Hepatocyte (in vitro differentiated cells): Measurements from ENCODE around the gene VSIG8. TPM values are rescaled to one million over a fixed set of nuclear protein-coding genes. Genes with fewer than 3 reads are reported as not detected.
A peak's percentile ranks its signal among the peaks of the same experiment; 100 is the strongest.

Experiments
- DNase-seq: peaks from one replicate; pipeline ENCODE4 v3.0.0-alpha.2; 2016; ENCODE audit warnings: low spot score
- H2AFZ ChIP-seq: fragments of 200-600 bp; sonication (generic); 2 replicates; pipeline ENCODE4 v1.6.0; 2016; ENCODE audit warnings: antibody characterized with exemption, mild to moderate bottlenecking
- H3K27ac ChIP-seq: fragments of 200-600 bp; sonication (generic); 2 replicates; pipeline ENCODE4 v1.5.1; 2016; ENCODE audit warnings: mild to moderate bottlenecking
- H3K27me3 ChIP-seq: fragments of 200-600 bp; sonication (generic); 2 replicates; pipeline ENCODE4 v1.6.1; 2016
- H3K36me3 ChIP-seq: fragments of 200-600 bp; sonication (generic); replicated peaks from 2 replicates; pipeline ENCODE4 v1.5.1; 2016; ENCODE audit warnings: low read depth; ENCODE audit not compliant: insufficient read depth
- H3K4me1 ChIP-seq: fragments of 200-600 bp; sonication (generic); 2 replicates; pipeline ENCODE4 v1.5.1; 2016; ENCODE audit warnings: mild to moderate bottlenecking, moderate library complexity; ENCODE audit not compliant: insufficient read depth
- H3K4me2 ChIP-seq: fragments of 200-600 bp; sonication (generic); 2 replicates; pipeline ENCODE4 v1.6.0; 2016
- H3K4me3 ChIP-seq: fragments of 200-600 bp; sonication (generic); 2 replicates; pipeline ENCODE4 v1.5.1; 2016; ENCODE audit warnings: mild to moderate bottlenecking
- H3K79me2 ChIP-seq: fragments of 200-600 bp; sonication (generic); 2 replicates; pipeline ENCODE4 v1.6.0; 2017; ENCODE audit warnings: mild to moderate bottlenecking
- H3K9me2 ChIP-seq: fragments of 200-600 bp; sonication (generic); replicated peaks from 2 replicates; pipeline ENCODE4 v1.6.0; 2017; ENCODE audit warnings: mild to moderate bottlenecking; ENCODE audit not compliant: insufficient read depth
- H3K9me3 ChIP-seq: fragments of 200-600 bp; sonication (generic); 2 replicates; pipeline ENCODE4 v1.5.1; 2016; ENCODE audit warnings: low read depth, mild to moderate bottlenecking
- H4K20me1 ChIP-seq: fragments of 200-600 bp; sonication (generic); 2 replicates; pipeline ENCODE4 v1.6.0; 2016; ENCODE audit warnings: mild to moderate bottlenecking; ENCODE audit not compliant: insufficient read depth, poor library complexity, severe bottlenecking
- EZH2 ChIP-seq: fragments of 200-600 bp; sonication (generic); IDR thresholded peaks from 2 replicates; pipeline ENCODE4 v1.6.1; 2016; ENCODE audit warnings: antibody characterized with exemption, mild to moderate bottlenecking, borderline replicate concordance
- EZH2phosphoT487 ChIP-seq: fragments of 200-600 bp; sonication (generic); IDR thresholded peaks from one replicate; pipeline ENCODE4 v1.6.1; 2018; ENCODE audit warnings: antibody characterized with exemption, mild to moderate bottlenecking, low read depth, moderate library complexity; ENCODE audit not compliant: unreplicated experiment, severe bottlenecking
- WGBS: methylation state at CpG from one replicate; pipeline ENCODE4 v1.1.6; 2016; ENCODE audit warnings: low lambda C conversion rate; ENCODE audit errors: missing lambda C conversion rate; 5-methylcytosine and 5-hydroxymethylcytosine counted together
- polyA plus RNA-seq: library from polyadenylated mRNA; unstranded; fragments of >200 nt; fragmentation: Nextera tagmentation; extraction: Ambion mirVana; gene quantifications from 2 replicates; pipeline ENCODE4 v1.2.1, GENCODE V29; 2016
- total RNA-seq: library from RNA; depleted of rRNA; stranded (reverse); fragments of >200 nt; gene quantifications from 2 replicates; pipeline ENCODE4 v1.2.3, GENCODE V29; 2014
- TF ChIP-seq, protein P1 (sequence below): fragments of 200-600 bp; sonication (generic); IDR thresholded peaks from 2 replicates; pipeline ENCODE4 v1.5.1; 2016; ENCODE audit warnings: antibody characterized with exemption, mild to moderate bottlenecking; ENCODE audit not compliant: poor library complexity

The VSIG8 gene
- total and polyA plus RNA-seq, 2 experiments from 2014 or later: 0.13 to 0.33 TPM

DNA sequence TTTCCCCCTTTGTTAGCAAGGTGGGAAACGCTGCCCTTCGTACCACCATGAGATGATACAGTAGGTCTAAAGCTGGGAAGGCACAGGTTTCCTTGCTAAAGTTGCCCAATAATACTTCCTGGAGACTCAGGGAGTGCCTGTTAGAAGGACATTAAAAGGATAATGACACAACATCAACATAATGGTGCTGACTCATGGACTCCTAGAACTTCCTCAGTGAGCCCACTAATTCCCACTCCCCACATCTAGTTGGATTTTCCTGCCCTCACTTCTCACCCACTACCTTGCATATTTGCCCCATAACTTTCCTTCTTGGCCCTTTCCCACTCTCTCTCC is 20.0 kb upstream of the VSIG8 start:
- no peaks in the 10 kb centered on the region for H3K9me2 ChIP-seq
- no peaks in the 10 kb centered on the region for H3K36me3 ChIP-seq
- H3K79me2 ChIP-seq: no peaks in the 10 kb centered on the region
- 93% methylated on average over 2 of the region's 2 CpGs for WGBS
- H3K4me1 ChIP-seq: peaks cover 2% of the 10 kb centered on the region
- H3K4me3 ChIP-seq: no peak overlapping the region
- H4K20me1 ChIP-seq: no peaks in the 10 kb centered on the region
- H3K4me2 ChIP-seq: no peak overlapping the region
- no peak for DNase-seq
- peak overlapping the region; percentile 37 for H3K27ac ChIP-seq
- no peaks in the 10 kb centered on the region for H3K27me3 ChIP-seq
- no peaks in the 10 kb centered on the region for H3K9me3 ChIP-seq
- TF ChIP-seq EZH2 (no peak), EZH2phosphoT487 (no peak)
- TF ChIP-seq, protein P1, sequence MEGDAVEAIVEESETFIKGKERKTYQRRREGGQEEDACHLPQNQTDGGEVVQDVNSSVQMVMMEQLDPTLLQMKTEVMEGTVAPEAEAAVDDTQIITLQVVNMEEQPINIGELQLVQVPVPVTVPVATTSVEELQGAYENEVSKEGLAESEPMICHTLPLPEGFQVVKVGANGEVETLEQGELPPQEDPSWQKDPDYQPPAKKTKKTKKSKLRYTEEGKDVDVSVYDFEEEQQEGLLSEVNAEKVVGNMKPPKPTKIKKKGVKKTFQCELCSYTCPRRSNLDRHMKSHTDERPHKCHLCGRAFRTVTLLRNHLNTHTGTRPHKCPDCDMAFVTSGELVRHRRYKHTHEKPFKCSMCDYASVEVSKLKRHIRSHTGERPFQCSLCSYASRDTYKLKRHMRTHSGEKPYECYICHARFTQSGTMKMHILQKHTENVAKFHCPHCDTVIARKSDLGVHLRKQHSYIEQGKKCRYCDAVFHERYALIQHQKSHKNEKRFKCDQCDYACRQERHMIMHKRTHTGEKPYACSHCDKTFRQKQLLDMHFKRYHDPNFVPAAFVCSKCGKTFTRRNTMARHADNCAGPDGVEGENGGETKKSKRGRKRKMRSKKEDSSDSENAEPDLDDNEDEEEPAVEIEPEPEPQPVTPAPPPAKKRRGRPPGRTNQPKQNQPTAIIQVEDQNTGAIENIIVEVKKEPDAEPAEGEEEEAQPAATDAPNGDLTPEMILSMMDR: no peak
- no peak overlapping the region for H2AFZ ChIP-seq

DNA sequence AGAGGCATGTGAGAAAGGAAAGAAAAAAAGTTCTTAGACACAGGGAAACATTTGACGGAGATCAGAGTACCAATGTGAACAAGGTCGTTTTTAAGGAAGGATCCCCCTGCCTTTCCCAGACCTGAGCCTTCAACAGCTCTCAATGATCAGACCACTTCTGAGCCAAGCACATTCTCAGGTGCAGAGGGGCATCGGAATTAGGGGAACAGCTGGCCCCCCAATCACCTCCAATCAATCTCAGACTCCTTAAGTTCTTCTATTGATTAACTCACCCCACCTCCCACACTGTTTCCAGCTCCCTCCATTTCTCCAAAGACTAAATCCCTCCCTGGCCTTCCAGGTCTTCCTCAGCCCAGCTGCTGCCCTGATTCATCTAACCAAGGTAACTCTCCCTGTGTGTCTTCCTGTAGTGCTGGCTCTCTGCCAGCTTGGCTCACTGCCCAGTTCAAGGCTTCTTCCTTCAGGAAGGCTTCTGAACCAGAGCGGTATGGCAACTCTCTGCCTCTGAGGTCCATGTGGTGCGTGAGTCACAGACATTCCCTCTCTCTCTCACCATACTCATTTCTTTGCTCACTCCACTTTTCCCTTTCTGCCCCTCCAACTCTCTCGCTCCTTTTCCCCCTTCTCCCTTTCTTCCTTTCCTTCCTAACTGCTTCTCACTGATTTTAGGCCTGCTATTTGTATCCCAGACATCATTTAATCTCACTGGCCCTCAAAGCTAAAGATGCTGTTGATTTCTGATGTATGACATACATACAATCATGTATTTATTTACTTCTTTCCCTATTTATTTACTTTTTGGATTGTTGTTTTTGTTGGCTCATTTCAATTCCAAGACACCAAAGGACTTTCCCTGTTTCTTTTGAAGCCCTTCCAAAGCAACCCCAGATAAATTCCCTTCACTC is 19.4 kb upstream of the VSIG8 start:
- Histone ChIP-seq H3K4me2 (no peak overlapping the region), H3K36me3 (no peaks in the 10 kb centered on the region), H3K27me3 (no peaks in the 10 kb centered on the region), H3K9me3 (no peaks in the 10 kb centered on the region), H2AFZ (no peak overlapping the region), H3K27ac (peak overlapping the region; percentile 37), H3K9me2 (no peaks in the 10 kb centered on the region), H4K20me1 (no peaks in the 10 kb centered on the region), H3K4me3 (no peak overlapping the region), H3K4me1 (peaks cover 2% of the 10 kb centered on the region), H3K79me2 (no peaks in the 10 kb centered on the region)
- WGBS: 68% methylated on average over 6 of the region's 6 CpGs
- TF ChIP-seq EZH2 (no peak), EZH2phosphoT487 (no peak)
- TF ChIP-seq, protein P1: no peak
- DNase-seq: peak; percentile 91

DNA sequence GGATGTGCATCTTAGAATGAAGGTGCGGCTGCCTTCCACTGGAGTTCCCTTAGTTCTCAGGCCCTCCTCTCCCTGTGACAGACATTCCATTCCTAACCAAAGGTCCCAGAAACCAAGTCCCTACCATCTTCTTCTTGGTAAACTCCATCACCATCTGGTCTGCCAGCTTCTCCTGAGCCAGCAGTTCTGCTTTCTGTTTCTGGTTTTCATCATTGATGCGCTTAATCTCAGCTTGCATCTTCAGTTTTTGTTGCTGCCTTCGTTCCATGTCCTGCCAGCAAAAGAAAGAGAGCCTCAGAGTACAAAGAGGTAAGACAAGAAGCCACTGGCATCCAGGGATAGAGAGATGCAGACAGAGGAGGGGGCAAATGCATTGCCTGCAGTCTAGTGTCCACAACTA is 18.0 kb upstream of the VSIG8 start:
- Histone ChIP-seq H3K27me3 (no peaks in the 10 kb centered on the region), H3K27ac (no peak overlapping the region), H3K4me3 (no peak overlapping the region), H3K79me2 (no peaks in the 10 kb centered on the region), H3K4me1 (peaks cover 2% of the 10 kb centered on the region), H3K36me3 (no peaks in the 10 kb centered on the region), H3K9me2 (no peaks in the 10 kb centered on the region), H3K9me3 (no peaks in the 10 kb centered on the region), H2AFZ (no peak overlapping the region), H4K20me1 (no peaks in the 10 kb centered on the region), H3K4me2 (no peak overlapping the region)
- DNase-seq: no peak
- 82% methylated on average over 3 of the region's 3 CpGs for WGBS
- TF ChIP-seq, protein P1: no peak
- TF ChIP-seq EZH2phosphoT487: no peak
- no peak for TF ChIP-seq EZH2
